Stimulated activated CD4-positive, alpha-beta T cell treated with anti-CD3 and anti-CD28 coated beads, Interleukin-12 subunit alpha, Interleukin-12 subunit beta, amount 100 ng/mL, for 24 hours (primary cell): ENCODE results near the gene FRYL.
"Not testable (repeated sequence)": the region's sequence is repeated elsewhere in the genome, so short reads cannot be mapped to it uniquely, and the experiment has no call there.

Experiments used
- DNase-seq, 2 experiments: peaks; one replicate each; pipeline ENCODE4 v3.0.0-alpha.2; 2020; ENCODE audit warnings: low read depth in 2 of 2

FRYL gene

DNA sequence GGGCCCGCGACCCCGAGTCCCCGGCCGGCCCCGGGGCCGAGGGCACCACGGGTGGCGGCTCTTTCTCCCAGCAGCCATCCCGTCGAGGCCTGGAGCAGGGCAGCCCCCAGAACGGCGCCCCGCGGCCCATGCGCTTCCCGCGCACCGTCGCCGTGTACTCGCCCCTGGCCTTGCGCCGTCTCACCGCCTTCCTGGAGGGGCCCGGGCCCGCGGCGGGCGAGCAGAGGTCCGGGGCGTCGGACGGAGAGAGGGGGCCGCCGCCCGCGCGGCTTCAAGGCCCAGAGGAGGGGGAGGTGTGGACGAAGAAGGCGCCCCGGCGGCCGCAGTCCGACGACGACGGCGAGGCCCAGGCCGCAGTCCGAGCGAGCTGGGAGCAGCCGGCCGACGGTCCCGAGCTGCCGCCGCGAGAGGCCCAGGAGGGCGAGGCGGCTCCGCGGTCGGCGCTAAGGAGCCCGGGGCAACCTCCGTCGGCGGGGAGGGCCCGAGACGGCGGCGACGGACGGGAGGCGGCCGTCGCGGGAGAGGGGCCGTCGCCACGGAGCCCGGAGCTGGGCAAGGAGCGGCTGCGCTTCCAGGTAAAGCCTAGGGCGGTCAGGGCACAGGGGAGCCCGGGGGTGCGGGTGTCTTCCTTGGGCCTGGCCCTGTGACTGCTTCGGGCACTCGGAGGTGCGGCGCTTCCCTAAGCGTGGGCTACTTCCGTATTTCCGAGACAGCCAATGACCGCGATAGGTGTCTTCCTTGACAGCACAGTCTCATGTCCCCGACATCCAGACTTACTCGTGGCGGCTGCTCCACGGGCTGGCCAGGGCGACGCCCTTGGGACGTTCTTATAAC is 289.2 kb downstream of the FRYL start:
- DNase-seq, result no peak

DNA sequence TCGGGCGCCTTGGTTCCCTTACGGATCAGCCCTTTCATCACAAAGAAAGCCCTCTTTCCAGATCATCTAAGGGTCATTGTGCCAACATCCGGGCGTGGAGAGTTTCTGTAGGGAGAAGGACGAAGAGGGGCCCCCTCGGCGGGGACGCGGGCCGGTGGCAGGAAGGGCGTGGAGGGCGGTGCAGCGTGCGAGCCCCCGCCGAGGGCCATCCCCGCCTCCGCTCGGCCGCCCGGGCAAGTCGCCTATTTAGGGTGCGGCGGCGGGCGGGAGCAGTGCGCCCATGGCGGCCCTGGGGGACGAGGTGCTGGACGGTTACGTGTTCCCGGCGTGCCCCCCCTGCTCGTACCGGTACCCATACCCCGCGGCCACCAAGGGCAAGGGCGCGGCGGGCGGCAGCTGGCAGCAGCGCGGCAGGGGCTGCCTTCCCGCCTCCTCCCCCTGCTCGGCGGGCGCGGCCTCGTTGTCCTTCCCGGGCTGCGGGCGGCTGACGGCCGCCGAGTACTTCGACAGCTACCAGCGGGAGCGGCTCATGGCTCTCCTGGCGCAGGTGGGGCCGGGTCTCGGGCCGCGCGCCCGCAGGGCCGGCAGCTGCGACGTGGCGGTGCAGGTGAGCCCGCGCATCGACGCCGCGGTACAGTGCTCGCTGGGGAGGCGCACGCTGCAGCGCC is 289.9 kb downstream of the FRYL start, which contains the start of gene ZAR1:
ZAR1 (plus strand) TSS at position 241 of the 668 bp plus-strand sequence; CDS start at position 281, 40 bp downstream.
- no peak for DNase-seq

GRCh38 chr4:48489683-48490011 is 290.4 kb downstream of the FRYL start:
- no peak for DNase-seq

- no peak for DNase-seq
These were observed 295.4 kb downstream of the FRYL start for GRCh38 chr4:48484494-48485168.

- DNase-seq, result no peak
These were observed 296.1 kb downstream of the FRYL start for GRCh38 chr4:48483777-48484493.

GRCh38 chr4:48483006-48483776 is 296.9 kb downstream of the FRYL start, which contains the start of gene SLC10A4:
SLC10A4 (plus strand) TSS chr4:48483343; CDS start chr4:48483562, 219 bp downstream.
- no peak for DNase-seq

GRCh38 chr4:48481581-48481980 is 298.5 kb downstream of the FRYL start:
- DNase-seq, result no peak

DNA sequence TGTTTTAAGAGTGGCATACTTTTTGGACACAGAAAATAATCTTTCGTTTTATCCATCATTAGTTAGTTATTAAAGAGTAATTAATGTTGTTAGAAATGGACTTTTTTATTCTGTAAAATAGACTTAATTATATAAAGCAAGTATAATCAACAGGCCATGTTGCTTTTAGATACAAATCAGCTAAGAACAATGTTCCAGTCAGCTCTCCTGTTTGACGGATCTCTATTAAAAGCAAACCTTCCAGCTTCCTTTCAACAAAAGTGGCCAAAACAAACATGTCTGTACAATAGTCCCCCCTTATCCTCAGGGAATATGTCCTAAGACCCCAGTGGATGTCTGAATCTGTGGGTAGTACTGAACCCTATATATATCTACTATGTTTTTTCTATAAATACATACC is 301.8 kb downstream of the FRYL start:
- no peak for DNase-seq

GRCh38 chr4:48475770-48476169 is 304.3 kb downstream of the FRYL start:
- no peak for DNase-seq

- DNase-seq, result no peak
These were observed 307.3 kb downstream of the FRYL start for GRCh38 chr4:48472794-48473193.

GRCh38 chr4:48470570-48470969 is 309.5 kb downstream of the FRYL start:
- DNase-seq, result no peak

- no peak for DNase-seq
These were observed 309.9 kb downstream of the FRYL start for GRCh38 chr4:48470137-48470536.

DNA sequence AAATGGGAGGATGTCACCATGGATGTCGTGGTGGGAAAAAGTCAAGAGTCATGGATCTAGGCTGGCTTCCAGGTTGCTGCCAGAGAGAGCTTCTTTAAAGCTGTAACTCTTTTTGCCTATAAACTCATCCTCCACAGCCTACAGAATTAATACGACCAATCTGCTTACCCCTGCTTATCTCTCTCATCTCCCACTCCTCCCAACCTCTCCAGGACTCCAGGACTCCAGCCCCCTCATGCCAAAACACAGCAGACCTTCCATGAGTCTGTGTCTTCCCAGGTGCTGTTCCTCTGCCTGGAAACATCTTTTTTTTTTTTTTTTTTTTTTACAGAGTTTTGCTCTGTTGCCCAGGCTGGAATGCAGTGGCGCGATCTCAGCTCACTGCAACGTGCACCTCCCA is 312.2 kb downstream of the FRYL start:
- no peak for DNase-seq

GRCh38 chr4:48467442-48467841 is 312.6 kb downstream of the FRYL start:
- no peak for DNase-seq

- DNase-seq, result no peak
These were observed 317.7 kb downstream of the FRYL start for GRCh38 chr4:48462363-48462762.

GRCh38 chr4:48461000-48461399 is 319.1 kb downstream of the FRYL start:
- no peak for DNase-seq

GRCh38 chr4:48454591-48454990 is 325.5 kb downstream of the FRYL start:
- DNase-seq, result no peak

DNA sequence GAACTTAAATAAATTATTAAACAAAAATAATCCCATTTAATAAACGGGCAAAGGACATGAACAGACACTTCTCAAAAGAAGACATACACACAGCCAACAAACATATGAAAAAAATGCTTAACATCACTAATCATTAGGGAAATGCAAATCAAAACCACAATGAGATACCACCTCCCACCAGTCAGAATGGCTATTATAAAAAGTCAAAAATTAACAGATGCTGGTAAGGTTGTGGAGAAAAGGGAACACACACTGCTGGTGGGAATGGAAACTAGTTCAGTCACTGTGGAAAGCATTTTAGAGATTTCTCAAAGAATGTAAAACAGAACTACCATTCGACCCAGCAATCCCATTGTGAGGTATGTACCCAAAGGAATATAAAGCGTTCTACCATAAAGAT is 328.4 kb downstream of the FRYL start:
- not testable (repeated sequence) for DNase-seq

DNA sequence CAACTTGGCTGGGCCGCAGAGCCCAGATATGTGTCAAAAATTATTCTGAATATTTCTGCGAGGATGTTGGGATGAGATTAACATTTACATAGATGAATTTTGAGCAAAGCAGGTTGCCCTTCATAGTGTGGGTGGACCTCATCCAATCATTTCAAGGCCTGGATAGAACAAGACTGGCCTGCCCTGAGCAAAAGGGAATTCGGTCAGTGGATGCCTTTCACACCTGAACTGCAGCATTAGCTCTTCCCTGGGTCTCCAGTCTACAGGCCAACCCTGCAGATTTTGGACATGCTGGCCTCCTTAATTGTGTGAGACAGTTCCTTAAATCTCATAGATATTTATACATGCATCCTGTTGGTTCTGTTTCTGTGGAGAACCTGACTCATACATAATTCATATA is 329.3 kb downstream of the FRYL start:
- DNase-seq, result no peak

GRCh38 chr4:48449151-48449550 is 330.9 kb downstream of the FRYL start:
- DNase-seq, result no peak
